ENCODE results near the gene ZFP42.
"Not testable (repeated sequence)": the region's sequence is repeated elsewhere in the genome, so short reads cannot be mapped to it uniquely, and the experiment has no call there.

ZFP42 gene

DNA sequence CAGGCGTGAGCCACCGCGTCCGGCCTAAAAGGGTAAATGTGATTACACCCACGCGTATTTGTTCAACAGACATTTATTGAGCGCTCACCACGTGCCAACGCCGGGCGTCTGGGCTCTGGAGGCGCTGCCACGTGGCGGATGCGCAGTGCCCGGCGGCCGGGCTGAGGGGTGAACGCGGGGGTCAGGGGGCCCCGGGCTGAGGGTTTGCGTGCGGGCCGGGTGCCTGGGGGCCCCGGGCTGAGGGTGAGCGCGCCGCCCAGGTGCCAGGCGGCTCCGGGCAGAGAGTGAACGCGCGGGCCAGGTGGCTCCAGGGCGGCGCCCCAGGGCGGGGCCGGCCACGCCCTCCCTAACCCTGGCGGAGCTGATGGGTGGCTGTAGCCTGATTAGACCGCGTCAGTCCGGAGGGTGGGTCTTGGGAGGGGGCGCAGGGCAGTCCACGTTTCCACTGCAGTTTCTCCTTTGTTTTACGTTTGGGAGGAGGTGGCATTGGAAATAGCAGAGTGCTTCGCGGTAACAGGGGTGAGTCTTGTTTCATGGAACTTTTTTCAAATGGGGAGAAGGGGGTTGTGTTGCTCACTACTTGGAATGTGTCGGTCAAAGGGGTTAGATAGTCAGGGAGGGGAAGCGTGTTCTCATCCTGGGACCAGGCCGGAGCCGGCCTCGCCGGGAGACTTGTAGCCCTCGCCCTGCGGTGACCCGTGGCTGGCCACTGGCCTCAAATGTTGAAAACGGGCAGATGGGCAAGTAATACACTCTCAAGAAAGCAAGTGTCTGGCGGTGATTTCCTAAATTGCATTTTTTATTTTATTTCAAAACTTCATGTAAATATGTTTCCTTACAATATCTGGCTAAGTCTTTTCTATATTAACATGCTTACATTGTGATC lies at the start of gene ZFP42:
TSS of gene ZFP42 (plus strand) at position 450 of the 886 bp plus-strand sequence. CDS start 7,037 bp downstream, outside the sequence.
- no peak for DNase-seq (ENCODE audit: low read depth)

DNA sequence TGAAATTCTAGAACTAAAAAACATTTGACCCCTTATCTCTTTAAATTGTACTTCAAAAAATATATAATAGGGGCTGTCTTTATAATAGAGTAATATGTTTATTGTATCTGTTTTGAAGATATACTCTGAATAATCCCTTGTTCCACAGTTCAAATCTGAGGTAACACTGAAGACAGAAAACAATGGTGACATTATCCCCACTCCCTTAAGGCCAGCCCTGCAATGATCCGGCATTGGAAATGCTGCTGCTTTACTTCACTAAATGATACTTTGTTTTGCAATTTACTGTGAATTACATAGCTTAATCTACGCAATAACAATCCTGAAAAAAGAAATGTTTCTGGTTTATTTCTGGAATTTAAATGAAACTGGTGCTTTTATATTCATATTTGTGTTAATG lies 34.4 kb upstream of the ZFP42 start:
- no peak for DNase-seq (ENCODE audit: low read depth)

DNA sequence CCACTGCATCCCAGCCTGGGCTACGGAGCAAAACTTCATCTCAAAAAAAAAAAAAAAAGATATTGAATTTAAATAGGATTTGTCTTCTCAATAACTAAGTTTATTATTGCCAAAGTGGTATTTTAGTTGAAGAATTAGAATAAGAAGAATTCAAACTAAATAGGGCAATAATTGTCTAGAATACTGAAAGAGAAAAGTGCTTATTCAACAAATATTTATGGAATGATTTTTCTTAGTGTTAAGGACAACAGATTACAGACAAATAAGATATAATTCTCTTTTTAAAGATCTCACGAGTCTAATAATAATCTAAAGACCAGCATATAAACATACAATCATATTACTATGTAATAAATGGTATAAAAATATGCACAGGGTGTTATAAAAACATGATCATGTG lies 33.6 kb upstream of the ZFP42 start:
- no peak for DNase-seq (ENCODE audit: low read depth)

DNA sequence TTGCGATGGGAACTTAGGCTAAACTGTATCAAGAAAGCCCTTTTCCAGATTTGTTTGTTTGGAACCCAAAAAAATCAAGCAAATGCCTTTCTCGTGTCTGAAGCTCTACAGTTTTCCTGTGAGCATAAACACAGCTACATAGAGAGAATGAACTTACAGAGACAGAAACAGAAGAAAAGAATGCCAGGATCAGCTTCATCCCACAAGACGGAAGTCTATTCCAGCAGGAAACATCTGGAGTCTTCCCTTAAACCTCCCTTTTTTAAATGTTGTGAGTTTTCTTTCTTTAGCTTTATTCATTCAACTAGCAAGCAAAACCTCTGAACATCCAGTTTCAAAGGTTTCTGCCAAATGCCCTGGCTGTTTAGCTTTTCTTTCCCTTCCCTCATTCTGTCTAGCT lies 32.6 kb upstream of the ZFP42 start:
- no peak for DNase-seq (ENCODE audit: low read depth)

DNA sequence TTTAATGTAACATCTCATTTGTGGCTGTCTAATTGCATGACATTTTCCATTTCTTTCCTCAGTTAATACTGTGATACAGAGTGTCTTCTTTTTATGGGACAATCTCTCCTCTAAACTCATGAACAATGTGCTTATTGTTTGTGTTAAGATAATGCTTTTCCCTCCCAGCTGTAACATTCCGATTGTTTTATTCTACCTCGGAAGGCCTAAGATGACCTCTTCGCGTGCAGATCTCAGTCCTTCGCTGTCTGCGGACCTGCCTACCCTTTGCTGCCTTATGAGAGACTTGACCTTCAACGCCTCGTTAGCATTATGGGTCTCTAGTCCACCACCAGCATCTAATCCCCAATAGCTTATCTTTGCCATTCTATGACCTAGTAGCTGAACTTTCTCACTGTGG lies 29.8 kb upstream of the ZFP42 start:
- no peak for DNase-seq (ENCODE audit: low read depth)

DNA sequence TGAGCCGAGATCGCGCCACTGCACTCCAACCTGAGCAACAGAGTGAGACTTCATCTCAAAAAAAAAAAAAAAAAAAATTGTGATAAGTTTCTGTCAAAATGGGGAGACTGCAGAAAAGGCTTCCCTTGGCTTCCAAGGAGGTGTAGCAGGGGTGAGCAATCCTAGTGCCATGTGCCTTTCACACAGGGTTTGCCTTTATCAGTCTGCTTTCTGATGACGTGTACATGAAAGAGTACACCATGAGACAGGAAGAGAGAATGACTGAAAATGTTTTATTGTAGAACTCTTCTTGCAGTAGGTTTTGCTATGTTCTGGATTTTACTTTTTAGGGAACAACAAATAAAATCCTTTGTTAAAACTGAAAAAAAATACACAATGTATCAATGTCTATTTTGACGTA lies 23.4 kb upstream of the ZFP42 start:
- DNase-seq (ENCODE audit: low read depth), result no peak

DNA sequence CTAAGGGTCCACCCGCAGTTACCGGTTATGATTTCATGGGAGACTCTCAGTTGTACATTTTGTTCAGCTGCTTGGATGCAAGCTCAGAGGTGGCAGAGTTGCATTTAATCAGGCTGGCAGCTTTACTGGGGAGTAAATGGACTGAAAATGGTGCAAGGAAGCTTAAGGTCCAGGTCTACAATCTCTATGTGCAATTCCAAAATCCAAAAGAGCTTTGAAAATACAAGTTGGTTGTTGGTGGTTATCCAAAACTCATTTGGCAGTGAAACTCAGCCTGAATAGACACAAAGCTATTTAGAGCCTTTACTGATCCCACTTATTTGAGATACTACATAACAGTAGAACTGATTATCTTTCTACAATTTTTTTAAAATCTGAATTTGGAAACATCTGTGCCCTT lies 11.8 kb upstream of the ZFP42 start:
- DNase-seq (ENCODE audit: low read depth), result no peak

DNA sequence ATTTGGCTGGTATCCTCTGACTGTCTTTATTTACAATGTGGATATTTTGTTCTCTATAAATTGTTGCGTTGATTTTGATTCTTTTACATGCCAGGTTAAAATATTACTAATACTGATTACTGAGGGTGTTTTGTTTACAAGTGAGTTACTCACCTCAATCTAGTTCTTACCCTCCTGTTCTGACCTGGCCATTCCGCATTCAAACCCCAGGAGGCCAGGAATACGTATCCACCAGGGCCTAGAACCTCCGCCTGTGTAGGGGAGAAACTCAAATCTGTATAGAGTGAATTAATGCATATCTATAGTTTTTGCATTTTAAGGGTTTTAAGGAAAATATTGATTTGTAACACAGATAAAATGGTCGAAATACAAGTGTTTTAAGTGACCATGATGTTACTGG lies 2.6 kb upstream of the ZFP42 start:
- no peak for DNase-seq (ENCODE audit: low read depth)

DNA sequence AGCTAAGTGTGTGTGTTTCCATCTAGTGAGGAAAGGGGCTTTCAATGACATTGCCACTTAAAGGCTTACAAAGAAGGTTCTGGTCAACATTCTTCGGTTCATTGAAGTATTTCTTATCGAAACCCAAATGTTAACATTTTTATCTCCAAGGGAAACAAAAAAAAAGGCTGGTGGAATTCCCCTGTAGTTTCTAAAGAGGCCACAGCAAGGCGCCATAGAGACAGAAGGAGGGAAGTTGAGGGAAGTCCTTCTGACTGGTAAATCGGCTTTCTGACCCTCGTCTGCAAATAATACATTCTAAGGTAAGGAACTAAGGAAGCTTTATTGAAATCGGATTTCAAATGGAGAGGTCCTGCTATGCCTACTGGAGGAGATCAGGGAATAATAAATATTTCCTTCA lies 1.7 kb upstream of the ZFP42 start:
- DNase-seq (ENCODE audit: low read depth), result no peak

DNA sequence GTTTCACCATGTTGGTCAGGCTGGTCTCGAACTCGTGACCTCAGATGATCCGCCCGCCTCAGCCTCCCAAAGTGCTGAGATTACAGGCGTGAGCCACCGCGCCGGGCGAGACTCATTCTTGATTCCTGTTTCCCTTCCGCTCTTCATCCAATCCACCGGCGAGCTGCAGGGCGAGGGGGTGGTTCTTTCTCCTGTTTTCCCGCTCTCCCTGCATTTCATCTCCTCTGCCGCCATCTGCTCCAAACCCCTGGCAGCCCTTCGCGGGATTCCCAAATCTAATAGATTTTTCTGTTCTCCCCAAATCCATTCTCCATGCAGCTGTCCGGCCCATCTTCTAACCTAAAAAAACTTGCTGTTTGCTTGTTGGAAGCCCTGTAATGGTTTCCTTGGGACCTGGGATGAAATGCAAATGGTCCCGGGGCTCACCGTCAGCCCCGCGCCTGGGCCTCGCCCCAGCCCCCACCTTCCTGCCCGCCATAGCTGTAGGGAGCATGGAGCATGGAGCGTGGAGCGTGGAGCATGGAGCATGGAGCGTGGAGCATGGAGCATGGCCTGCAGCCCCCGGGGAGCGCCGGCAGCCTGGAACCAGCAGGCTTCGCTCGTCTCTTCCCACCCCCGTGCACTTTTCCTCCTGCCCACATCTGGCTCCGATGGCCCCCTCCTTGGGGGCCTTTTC lies 1.1 kb downstream of the ZFP42 start:
- DNase-seq (ENCODE audit: low read depth), result no peak

DNA sequence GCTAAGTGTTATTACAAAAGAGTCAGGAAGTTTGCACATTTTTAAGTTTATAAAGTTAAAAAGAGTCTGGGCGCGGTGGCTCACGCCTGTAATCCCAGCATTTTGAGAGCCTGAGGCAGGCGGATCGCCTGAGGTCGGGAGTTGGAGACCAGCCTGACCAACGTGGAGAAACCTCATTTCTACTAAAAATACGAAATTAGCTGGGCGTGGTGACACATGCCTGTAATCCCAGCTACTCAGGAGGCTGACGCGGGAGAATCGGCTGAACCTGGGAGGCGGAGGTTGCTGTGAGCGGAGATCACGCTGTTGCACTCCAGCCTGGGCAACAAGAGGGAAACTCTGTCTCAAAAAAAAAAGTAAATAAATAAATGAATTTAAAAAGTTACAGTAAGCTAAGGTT lies 2.4 kb downstream of the ZFP42 start:
- not testable (repeated sequence) for DNase-seq (ENCODE audit: low read depth)

DNA sequence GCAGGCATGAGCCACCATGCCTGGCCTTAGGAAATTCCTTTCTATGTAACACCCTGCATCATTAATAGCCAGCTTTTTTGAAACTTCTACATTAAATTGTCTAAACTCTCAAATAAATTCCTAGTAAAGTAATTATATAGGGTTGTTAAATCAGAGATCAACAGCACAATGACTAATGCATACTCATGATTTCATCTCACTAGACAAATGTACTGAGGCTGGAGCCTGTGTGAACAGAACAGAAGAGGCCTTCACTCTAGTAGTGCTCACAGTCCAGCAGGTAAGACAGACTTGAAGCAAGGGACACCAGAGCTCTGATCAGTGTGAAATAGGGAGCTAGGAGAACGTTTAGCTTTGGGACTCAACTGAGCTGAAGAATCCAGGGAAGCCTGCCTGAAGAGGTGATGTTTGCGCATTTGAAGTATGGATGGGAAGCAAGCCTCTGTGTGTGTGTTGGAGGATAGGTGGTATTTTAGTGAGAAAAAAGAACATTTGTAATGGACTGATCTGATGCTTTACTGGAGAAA lies 3.9 kb downstream of the ZFP42 start:
- no peak for DNase-seq (ENCODE audit: low read depth)

DNA sequence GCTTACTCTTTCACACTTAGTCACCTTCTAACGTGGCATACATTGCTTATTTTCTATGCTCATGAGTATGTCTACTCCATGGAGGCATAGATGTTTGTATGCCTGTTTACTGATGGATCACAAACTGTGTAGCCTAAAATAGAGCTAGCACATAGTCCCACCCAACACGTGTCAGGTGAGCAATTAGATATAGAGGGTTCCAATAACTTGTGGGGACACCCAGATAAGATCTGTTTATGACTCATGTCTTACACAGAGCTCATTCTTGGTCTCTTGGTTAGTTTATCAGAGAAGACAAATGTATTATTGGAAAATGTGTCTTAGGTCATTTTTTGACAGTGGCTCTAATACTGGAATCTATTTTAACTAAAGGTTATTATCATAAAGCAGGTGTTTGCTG lies 6.8 kb downstream of the ZFP42 start:
- no peak for DNase-seq (ENCODE audit: low read depth)

DNA sequence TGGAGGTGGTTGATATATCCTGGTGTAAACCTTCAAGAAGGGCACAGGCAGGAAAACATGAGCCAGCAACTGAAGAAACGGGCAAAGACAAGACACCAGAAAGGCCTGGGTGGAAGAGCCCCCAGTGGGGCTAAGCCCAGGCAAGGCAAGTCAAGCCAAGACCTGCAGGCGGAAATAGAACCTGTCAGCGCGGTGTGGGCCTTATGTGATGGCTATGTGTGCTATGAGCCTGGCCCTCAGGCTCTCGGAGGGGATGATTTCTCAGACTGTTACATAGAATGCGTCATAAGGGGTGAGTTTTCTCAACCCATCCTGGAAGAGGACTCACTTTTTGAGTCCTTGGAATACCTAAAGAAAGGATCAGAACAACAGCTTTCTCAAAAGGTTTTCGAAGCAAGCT lies 7.2 kb downstream of the ZFP42 start:
- DNase-seq (ENCODE audit: low read depth), result no peak

DNA sequence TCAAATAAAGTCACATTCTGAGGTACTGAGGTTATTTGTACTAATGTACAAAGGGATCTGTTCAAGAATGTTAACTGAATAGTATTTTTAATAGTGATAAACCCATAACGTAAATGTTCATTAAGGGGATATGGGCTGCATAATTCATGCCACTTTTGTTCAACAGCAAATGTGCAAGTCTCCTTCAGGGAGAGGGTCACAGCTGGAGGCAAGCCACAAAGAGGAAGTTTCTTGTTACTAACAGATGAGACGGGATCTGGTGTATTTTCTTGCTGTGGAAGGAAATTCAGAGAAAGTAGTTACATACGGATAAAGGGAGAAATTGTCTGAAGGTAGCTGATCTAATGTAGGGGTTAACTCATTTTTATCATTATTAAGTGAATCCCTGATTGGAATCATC lies 10.0 kb downstream of the ZFP42 start:
- no peak for DNase-seq (ENCODE audit: low read depth)

DNA sequence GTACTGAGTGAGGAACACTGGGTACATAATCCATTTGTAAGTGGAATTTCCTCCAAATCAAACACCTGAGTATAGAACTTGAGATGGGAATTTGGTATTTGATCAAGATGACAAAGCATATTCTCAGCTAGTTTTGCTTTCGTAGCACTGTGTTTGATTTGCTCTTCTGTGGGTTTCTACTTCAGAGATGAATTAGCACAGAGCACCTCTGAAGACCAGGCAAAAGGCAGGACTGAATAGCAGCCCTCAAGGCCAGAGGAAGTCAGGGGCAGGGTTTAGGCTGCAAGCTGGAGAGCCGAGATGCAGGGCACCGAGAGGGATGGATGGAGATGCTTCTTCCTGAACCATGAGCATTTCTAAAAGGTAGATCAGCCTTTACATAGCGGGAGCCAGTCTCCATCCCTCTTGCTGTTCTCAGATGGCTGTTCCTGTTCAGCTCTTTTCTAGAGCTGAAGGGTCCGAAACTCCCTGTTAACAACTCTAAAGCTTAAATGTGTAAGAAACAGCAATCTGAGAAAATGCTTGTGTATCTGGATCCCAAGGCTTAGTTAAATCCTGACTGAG lies 10.8 kb downstream of the ZFP42 start:
- no peak for DNase-seq (ENCODE audit: low read depth)

DNA sequence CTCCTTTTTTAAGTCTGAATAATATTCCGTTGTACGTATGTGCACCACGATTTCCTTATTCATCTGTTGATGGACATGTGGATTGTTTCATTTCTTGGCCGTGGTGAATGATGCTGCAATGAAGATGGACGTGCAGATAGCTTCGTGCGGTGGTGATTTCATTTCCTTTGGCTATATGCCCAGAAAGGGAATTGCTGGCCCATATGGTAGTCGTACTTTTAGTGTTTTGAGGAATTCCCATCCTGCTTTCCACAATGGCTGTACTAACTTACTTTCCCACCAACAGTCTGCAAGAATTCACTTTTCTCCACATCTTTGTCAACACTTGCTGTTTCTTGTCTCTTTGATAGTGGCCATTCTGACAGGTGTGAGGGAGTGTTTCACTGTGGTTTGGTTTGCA lies 12.8 kb downstream of the ZFP42 start:
- DNase-seq (ENCODE audit: low read depth), result no peak

DNA sequence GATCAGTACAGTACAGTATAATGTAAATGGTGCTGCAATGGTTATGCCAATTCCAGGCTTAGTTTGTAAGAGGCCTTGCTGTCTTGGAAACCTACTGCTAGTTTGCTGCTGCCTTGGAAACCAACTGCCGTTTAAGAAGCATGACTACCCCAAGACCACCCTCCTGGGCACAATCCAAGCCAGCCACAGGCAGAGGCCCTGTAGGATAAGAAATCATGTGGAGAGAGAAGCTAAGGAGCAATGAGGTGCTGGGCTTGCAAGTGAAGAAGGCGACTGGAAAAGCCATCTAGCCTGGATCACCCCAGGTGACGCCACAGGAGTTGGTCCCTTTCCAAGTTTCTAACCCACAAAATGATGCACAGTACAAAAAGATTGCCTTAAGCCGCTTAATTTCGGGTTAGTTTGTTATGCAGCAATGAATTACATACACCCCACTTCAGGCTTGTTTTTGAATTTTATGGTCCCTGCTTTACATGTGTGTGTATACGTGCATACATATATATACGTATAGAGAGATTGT lies 16.9 kb downstream of the ZFP42 start:
- no peak for DNase-seq (ENCODE audit: low read depth)

DNA sequence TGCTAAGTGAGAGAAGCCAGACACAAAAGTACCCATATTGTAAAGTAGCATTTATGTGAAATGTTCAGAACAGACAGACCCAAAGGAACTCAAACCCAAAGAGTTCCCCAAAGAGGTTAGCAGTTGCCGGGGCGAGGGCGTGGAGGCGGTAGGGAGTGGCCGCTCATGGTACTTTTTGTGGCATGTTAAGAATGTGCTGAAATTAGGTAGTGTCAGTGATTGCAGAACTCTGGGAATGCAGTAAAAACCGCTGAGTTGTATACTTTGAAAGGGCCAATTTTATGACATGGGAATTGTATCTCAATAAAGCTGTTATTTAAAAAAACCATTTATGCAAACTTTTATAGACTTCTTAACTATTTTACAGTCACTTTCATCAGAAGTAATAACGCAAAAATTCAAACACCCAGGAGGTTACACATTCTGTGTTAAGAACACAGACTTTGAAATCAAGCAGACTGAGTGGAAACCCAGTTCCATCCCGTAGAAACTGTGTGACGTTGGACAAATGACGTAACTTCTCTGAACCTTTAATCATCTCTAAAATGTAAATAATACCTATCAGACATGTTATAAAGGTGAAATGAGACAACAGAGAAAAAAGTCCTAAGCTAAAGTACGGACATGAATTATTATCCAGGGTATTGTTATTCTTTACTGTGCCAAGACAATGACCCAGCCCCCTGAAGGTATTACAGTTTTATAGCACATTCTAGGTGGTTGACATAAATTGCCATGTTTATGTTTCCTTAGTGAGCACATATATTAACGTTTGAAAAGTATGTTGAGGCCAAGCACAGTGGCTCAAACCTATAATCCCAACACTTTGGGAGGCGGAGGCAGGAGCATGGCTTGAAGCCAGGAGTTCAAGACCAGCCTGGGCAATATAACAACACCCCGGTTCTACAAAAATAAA lies 19.7 kb downstream of the ZFP42 start:
- DNase-seq (ENCODE audit: low read depth), result no peak

DNA sequence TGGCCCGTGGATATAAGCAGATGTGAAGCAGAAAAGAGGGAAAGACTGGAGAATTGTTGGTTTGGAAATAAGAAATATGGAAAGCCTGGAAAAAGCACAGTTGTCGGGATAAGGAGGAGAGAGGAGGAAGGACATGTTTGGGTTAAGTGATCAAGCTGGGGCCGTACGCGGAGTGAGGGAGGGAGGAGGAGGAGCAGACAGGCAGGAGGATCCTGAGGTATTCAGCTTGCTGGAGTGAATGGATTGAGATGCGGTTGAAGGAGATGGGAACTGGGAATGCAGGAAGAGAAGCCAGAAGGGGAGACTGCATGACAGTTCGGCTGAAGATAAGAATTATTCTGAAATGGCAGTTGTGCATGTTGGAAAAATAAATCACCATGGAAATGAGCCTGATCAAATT lies 21.2 kb downstream of the ZFP42 start:
- DNase-seq (ENCODE audit: low read depth), result no peak

DNA sequence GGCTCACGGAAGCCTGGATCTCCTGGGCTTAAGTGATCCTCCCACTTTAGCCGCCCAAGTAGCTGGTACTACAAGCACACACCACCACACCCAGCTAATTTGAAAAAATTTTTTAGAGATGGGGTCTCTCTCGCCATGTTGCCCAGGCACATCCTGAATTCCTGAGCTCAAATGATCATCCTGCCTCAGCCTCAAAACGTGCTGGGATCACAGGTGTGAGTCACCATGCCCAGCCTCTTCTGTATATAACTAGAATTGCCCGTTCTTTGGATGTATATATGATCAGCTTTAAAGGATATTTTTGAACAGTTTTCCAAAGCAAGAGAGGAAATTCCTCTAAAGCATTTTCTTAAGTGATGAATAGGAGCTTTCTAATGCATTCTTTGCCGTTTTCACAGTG lies 22.7 kb downstream of the ZFP42 start:
- no peak for DNase-seq (ENCODE audit: low read depth)
